Renal cortex interstitium (tissue), 11 donors: ENCODE results near the gene PLAU. TPM values are rescaled to one million over a fixed set of nuclear protein-coding genes. Genes with fewer than 3 reads are reported as not detected.
"Not testable (repeated sequence)": the region's sequence is repeated elsewhere in the genome, so short reads cannot be mapped to it uniquely, and the experiment has no call there.

Experiments used
- DNase-seq, 11 donors: peaks; one replicate each; pipeline ENCODE4 v3.0.0-alpha.2; 2013; ENCODE audit warnings: low read depth in 9 of 11, low spot score in 4 of 11; ENCODE audit errors: extremely low read depth in 1 of 11
- polyA plus RNA-seq, 3 donors: library from polyadenylated mRNA; unstranded; fragments of 120-200 nt; gene quantifications; one replicate each; pipeline ENCODE4 v1.2.1, GENCODE V29; 2013; ENCODE audit not compliant: insufficient read length in 3 of 3

Gene PLAU
- polyA plus RNA-seq, 3 donors = 14.8 to 30.2 (median 15.6) TPM

DNA sequence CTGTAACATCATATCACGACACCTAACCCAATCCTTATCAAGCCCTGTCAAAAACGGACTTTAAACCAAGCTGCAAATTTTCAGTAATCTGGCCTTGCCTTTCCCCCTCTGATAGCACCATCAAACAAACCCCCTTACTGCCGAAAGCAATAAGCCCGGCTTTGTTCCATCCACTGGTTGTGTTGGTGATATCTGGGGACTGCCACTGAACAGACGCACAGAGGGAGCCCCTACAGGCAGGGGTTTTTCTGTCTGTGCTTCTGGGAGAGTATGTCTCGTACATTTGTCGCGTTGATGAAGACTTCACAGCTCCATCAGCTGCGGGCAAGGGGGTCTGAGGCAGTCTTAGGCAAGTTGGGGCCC, 550 bp upstream of the PLAU start:
- no peak for DNase-seq

DNA sequence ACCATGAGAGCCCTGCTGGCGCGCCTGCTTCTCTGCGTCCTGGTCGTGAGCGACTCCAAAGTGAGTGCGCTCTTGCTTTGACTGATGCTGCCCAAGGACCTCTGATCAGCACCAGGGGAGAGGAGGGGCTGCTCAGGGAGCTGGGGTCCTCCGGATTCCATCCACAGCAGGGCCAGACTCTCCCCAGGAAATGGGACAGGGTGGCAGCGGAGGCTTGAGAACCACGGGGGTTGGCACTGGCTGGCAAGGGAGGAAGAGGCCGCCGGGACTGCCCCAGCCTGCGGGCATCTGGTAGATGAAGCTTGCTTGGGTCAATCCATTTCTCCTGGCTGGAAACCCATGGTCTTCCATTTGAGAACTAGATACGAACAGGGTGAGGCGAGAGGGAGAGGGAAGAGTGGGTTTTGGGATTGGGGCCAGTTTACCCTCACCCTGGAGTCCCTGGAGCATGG, 647 bp downstream of the PLAU start:
- DNase-seq = no peak

DNA sequence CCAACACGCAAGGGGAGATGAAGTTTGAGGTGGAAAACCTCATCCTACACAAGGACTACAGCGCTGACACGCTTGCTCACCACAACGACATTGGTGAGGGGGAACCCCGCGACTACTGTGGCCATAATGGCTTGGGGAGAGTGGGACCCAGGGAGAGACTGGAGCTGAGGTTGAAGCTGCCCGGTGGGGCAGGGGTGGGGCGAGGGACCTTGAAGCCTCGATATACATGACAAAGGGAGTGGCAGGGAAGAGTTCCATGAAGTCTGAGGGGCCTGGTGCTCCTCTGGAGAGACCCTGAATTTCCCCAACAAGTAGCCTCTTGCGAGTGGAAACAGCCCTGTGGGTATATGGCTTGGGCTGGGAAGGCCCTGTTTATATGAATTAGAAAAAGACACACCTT, 3.1 kb downstream of the PLAU start:
- no peak for DNase-seq

DNA sequence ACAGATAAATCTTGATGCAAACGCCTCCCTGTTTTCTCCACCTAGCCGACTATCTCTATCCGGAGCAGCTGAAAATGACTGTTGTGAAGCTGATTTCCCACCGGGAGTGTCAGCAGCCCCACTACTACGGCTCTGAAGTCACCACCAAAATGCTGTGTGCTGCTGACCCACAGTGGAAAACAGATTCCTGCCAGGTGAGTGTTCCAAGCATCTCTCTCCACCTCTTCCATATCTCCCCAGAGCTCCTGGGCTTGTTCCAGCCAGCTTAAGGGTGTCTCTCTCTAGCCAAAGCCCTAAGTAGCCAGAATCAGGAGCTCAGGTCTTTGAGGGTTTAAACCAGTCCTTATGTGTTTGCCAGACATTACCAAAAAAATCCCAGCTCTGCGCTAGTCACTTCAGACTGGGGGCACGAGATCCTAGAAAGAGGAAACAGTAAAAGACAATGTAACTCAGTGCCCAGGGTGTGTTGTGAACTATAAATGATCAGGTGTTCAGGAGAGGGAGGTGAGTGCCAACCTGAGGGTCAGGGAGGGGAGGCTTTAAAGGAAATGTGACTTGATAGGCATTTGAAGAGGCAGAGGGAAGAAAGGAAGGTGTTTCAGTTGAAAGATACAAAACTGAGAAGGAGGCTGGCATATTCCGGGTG, 4.4 kb downstream of the PLAU start:
- no peak for DNase-seq

GRCh38 chr10:73916761-73917470, 6.0 kb downstream of the PLAU start:
- DNase-seq = no peak

DNA sequence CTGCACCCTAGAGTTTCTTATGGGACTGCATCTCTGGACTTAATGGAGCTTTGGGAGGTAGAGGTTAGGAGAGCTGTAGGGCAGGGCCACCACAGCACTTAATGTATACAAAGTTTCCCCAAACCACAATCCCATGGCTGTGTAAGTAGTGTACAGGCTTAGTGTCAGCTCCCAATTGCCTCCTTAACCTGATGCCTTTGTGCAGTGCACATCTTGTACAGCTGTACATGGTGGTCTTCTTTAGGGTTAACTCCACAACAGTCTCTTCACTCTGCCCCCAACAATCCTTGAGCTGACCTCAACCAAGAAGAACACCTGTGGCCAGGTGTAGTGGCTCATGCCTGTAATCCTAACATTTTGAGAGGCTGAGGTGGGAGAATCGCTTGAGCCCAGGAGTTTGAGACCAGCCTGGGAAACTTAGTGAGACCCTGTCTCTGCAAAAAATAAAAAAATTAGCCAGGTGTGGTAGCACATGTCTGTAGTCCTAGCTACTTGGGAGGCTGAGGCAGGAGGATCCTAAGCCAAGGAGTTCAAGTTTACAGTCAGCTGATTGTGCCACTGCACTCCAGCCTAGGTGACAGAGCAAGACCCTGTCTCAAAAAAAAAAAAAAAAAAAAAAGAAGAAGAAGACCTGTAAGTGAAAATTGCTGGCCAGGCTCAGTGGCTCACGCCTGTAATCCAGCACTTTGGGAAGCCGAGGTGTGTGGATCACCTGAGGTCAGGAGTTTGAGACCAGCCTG, 6.8 kb downstream of the PLAU start:
- no peak for DNase-seq

DNA sequence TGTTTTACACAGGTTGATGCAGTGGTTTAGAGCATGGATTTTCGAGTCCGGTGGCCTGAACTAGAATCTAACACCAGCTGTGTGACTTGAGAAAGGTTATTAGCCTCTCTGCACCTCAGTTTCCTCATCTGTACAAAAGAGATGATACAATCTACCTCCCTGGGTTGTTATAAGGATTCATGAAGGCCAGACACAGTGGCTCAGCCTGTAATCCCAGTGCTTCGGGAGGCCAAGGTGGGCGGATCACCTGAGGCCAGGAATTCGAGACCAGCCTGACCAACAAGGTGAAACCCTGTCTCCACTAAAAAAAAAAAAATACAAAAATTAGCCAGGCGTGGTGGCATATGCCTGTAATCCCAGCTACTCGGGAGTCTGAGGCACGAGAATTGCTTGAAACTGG, 8.5 kb downstream of the PLAU start:
- not testable (repeated sequence) for DNase-seq

- DNase-seq = no peak
Measured at GRCh38 chr10:73920089-73920488, 9.2 kb downstream of the PLAU start.

DNA sequence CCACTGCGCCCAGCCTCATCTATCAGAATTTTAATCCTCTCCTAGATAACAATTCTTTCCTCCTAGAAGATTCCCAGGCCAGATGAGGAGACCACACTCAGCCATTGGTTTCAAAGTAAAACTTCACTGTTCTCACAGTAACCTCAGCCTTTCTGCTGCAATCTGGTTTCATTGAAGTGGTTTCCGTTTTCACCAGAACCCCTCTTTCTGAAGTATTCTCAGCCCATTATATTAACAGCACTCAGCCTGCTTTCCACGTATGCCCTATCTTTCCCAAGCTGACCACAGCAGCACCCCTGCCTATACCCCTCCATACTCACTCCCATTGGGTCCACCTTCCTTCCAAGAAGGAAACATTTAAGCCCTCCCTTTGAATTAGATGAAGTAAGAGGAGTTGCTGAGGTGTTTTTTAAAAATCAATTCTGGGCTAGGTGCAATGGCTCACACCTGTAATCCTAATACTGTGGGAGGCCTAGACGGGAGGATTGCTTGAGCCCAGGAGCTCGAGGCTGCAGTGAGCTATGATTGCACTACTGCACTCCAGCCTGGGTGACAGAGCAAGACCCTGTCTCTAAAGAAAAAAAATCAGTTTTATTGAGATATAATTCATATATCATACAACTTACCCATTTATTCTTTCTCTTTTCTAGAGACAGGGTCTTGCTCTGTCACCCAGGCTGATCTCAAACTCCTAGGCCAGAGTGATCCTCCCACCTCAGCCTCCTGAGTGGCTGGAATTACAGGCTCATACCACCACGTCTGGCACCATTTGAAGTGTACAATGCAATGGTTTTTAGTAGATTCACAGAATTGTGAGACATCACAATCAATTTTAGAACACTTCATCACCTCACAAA, 11.3 kb downstream of the PLAU start:
- DNase-seq = no peak

DNA sequence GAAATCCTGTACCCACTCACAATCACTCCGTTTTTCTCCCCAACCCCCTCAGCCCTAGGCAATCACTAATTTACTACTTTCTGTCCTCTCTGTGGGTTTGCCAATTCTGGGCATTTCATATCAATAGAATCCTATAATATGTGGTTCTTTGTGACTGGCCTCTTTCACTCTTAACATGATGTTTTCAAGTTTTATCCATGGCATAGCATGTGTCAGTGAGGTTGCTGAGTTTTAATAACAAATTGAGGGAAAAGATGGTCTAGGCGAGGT, 11.9 kb downstream of the PLAU start:
- DNase-seq = no peak

DNA sequence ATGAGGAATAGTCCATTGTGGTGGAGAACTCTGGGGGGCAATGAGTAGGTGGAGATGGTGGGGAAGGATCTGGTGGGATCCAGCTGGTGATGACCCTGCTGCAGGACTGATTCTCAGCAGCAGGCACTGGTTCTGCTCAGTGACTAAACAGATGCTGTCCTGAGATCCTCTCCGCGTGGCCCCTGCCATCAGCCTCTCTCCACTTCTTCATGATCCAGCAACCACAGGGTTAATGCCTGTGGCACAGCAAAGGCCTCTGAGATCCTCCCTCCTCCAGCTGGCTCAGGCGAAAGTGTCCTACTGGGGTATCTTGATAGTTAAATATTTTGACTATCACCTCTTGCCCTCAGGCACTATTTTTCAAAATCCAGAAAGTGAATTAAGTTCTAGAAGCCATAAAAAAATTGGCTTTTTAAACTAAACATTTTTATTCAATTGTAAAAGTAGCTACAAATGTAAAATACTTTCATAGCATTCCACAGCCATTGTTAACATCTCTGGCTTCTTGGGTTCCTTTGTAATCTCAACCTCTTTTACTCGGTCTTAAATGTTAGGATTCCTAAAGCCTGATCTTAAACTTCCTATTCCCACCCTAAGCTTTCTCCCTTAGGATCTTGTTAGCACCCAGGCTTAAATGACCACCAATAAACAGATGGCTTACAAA, 13.1 kb downstream of the PLAU start:
- no peak for DNase-seq

GRCh38 chr10:73924935-73925334, 14.0 kb downstream of the PLAU start:
- no peak for DNase-seq

- DNase-seq = no peak
Measured at GRCh38 chr10:73925539-73925938, 14.6 kb downstream of the PLAU start.

DNA sequence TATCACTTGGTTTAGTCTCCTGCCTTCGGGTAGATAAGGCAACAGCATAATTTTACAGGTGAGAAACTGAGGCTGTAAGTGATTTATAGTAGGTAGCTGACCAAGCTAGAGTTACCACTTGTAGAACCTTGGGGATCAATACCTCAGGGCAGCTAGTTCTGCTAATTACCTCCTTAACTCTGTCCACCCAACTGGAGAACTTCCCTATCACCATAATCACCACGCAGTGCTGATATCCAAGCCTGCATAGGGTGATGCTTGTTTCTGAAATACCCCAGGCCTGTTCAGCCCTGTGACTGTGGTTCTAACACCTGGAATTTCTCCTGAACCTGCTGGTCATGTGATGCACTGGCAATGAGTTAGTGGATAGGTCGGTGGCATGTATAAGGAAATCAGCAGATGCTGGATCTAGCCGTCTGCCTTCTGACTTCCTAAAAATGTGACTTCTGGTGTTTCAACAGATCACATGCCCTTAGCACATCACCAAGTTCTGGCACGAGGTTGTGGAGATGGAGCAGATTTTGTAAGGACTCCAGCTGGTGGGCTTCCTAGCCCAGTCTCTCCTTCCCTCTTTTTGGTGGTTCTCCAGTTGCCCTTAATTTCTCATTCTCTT, 15.3 kb downstream of the PLAU start:
- DNase-seq = no peak

GRCh38 chr10:73930630-73931327, 19.8 kb downstream of the PLAU start:
- DNase-seq = not testable (repeated sequence)

DNA sequence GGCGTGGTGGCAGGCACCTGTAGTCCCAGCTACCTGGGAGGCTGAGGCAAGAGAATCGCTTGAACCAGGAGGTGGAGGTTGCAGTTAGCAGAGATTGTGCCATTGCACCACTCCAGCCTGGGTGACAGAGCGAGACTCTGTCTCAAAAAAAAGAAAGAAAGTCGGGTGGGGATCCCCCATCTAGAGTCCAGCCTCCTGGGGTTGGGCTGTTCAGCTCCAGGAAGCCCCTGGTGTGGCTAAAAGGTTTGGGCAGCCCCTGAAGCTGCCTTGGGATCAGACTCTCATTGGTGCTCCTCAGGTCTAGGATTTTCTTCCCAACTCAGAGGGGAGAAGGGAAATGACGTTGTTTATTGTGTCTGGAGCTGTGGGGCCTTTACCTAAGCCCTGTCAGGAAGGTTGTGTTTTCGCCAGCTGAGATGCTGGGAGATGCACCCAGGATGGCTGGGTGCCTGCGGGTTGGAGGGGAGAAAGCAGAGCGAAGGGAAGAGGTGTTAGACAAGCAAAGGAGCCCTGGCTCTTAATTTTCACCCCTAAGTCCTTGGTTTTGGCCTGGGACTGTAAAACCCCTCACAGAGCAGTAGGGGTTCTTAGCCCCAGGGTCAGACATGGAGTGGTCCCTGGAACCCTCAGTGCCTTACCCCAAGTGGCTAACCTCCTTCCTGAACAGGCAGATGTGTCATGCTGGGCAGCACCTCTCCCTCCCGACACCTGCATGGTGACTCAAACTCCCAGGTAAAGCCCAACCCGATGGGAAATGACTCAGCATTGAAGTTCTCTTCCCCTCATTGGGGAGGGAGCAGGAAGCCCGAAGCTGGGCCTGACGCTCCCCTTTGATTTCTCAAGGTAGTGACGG, 21.1 kb downstream of the PLAU start:
- no peak for DNase-seq

DNA sequence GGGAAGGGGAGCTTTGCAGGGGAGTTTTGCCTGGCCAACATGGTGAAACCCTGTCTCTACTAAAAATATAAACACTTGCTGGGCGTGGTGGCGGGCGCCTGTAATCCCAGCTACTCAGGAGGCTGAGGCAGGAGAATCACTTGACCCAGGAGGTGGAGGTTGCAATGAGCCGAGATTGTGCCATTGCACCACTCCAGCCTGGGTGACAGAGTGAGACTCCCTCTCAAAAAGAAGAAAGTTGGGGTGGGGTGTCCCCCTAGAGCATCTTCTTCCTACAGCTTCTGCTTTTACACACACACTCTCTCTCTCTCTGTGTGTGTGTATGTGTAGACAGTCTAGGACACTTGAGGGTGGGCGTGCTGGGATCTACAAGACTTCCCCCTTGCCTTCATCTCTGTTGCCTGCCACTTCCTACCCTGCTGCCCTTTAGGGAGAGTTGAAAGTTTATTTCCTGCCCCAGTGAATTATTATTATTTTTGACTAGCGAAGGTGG, 21.7 kb downstream of the PLAU start:
- no peak for DNase-seq
